ENCODE measurements around the gene EXO5.

- TF ChIP-seq POLR2A (IDR thresholded peaks at IDR 0.05), result no peak
- no peak for TF ChIP-seq CTCF (IDR thresholded peaks at IDR 0.05)
These were observed 54.7 kb downstream of the EXO5 start for GRCh38 chr1:40563266-40563665.

Data from adrenal gland (tissue), 5 donors.